ENCODE measurements around the gene VWA8. TPM values are rescaled to one million over a fixed set of nuclear protein-coding genes. Genes with fewer than 3 reads are reported as not detected.
"Not testable (repeated sequence)": the region's sequence is repeated elsewhere in the genome, so short reads cannot be mapped to it uniquely, and the experiment has no call there.

The VWA8 gene
- polyA plus RNA-seq, 1 of the 3 experiments (the other 2 are of a cell fraction): 5.5 TPM

DNA sequence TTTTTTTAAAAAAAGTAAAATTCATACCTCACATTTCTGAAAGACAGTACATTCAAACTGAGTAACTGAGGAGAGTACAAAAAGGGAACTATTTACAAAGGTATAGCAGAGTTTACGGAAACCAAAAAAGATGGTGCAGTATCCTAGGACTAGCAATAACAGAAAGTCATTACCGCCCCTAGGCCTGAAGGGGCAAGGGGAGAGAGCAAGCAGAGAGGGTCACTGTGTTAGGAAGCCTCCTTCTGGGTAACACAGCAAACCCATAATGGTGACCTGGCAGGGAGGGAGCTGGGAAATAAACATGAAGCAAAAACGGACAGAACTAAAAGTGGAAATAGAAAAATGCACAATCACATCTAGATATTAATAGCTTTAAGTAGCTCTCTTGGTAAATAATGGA, 8.2 kb downstream of the VWA8 start:
- ChIA-PET CTCF (interaction anchor here (1.4 kb wide), 1 partner anchor 10 kb away, joined by 4 read pairs; no protein-coding TSS in a partner anchor), POLR2A (no interaction called here)
- H3K9ac ChIP-seq: no peak overlapping the region
- no peaks in the 10 kb centered on the region for H4K20me1 ChIP-seq (ENCODE audit: insufficient read depth)
- no peaks in the 10 kb centered on the region for H3K9me3 ChIP-seq
- TF ChIP-seq, protein P1, sequence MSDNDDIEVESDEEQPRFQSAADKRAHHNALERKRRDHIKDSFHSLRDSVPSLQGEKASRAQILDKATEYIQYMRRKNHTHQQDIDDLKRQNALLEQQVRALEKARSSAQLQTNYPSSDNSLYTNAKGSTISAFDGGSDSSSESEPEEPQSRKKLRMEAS (IDR thresholded peaks at IDR 0.05; ENCODE audit: low read depth): no peak
- H3K9me2 ChIP-seq: no peaks in the 10 kb centered on the region
- no peak overlapping the region for H3K27ac ChIP-seq (ENCODE audit: low read depth in 2 of 2, low read length in 1 of 2)
- no peak for DNase-seq
- no peak overlapping the region for H3K4me2 ChIP-seq
- H3F3A ChIP-seq (replicated peaks; ENCODE audit: insufficient read depth): no peaks in the 10 kb centered on the region
- no peaks in the 10 kb centered on the region for H3K27me3 ChIP-seq (ENCODE audit: insufficient read depth)
- H3K36me3 ChIP-seq (replicated peaks in 1 of 2; ENCODE audit: control insufficient read depth in 1 of 2, insufficient read depth in 2 of 2, low read length in 1 of 2): peaks cover 5 to 10% of the 10 kb centered on the region in 2 experiments
- WGBS (ENCODE audit: low lambda C conversion rate): 91% methylated on average over 3 of the region's 3 CpGs
- peaks cover 30% of the 10 kb centered on the region for H3K79me2 ChIP-seq (ENCODE audit: insufficient read depth)
- H3K4me1 ChIP-seq (ENCODE audit: control insufficient read depth in 1 of 2, insufficient read depth in 2 of 2, low read depth in 1 of 2, low read length in 1 of 2): no peaks in the 10 kb centered on the region
- no peak overlapping the region for H3K4me3 ChIP-seq (ENCODE audit: low read depth in 2 of 2, low read length in 1 of 2)
- no peak overlapping the region for H2AFZ ChIP-seq (ENCODE audit: low read depth)

DNA sequence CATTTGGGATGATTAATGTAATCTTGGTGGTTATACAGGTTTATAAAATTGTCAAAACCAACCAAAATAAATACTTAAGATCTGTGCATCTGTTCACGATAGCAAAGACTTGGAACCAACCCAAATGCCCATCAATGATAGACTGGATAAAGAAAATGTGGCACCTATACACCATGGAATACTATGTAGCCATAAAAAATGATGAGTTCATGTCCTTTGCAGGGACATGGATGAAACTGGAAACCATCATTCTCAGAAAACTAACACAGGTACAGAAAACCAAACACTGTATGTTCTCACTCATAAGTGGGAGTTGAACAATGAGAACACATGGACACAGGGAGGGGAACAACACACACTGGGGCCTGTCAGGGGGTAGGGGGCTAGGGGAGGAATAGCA, 11.8 kb downstream of the VWA8 start:
- POLR2A ChIA-PET; H3K9me2 ChIP-seq; H3K4me3 ChIP-seq (ENCODE audit: low read depth in 2 of 2, low read length in 1 of 2); H4K20me1 ChIP-seq (ENCODE audit: insufficient read depth); H3K79me2 ChIP-seq (ENCODE audit: insufficient read depth); H3K4me2 ChIP-seq; H2AFZ ChIP-seq (ENCODE audit: low read depth); H3K27me3 ChIP-seq (ENCODE audit: insufficient read depth); H3K27ac ChIP-seq (ENCODE audit: low read depth in 2 of 2, low read length in 1 of 2); H3K9ac ChIP-seq; H3F3A ChIP-seq (replicated peaks; ENCODE audit: insufficient read depth); H3K9me3 ChIP-seq; DNase-seq; H3K4me1 ChIP-seq (ENCODE audit: control insufficient read depth in 1 of 2, insufficient read depth in 2 of 2, low read depth in 1 of 2, low read length in 1 of 2): not testable (repeated sequence)
- CTCF ChIA-PET: interaction anchor here (1.2 kb wide), 1 partner anchor 10 kb away, joined by 3 read pairs; no protein-coding TSS in a partner anchor
- 92% methylated on average over 1 of the region's 1 CpG for WGBS (ENCODE audit: low lambda C conversion rate)
- H3K36me3 ChIP-seq (replicated peaks in 1 of 2; ENCODE audit: control insufficient read depth in 1 of 2, insufficient read depth in 2 of 2, low read length in 1 of 2): peaks cover 14 to 32% of the 10 kb centered on the region in 2 experiments

DNA sequence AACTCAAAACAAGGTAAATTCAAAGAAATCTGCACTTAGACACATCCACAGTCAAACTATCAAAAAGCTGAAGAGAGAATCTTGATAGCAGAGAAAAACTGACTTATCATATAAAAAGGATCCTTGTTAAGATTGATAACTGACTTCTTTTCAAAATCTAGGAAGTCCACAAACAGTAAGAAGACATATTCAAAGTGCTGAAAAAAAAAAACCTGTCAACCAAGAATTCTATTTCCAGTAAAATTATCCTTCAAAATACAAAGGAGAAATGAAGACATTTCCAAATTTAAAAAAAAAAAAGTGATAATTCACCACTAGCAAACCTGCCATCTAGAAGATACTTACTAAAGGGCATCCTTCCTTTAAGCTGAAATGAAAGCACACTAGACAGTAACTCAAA, 15.0 kb downstream of the VWA8 start:
- no peak for DNase-seq
- Histone ChIP-seq H3K27ac (ENCODE audit: low read depth in 2 of 2, low read length in 1 of 2) (no peak overlapping the region), H4K20me1 (ENCODE audit: insufficient read depth) (no peaks in the 10 kb centered on the region), H3K9me3 (peaks cover 7% of the 10 kb centered on the region; the same call in 1 of the 2 replicates), H3K36me3 (replicated peaks in 1 of 2; ENCODE audit: control insufficient read depth in 1 of 2, insufficient read depth in 2 of 2, low read length in 1 of 2) (peaks cover 14 to 32% of the 10 kb centered on the region in 2 experiments), H3K4me3 (ENCODE audit: low read depth in 2 of 2, low read length in 1 of 2) (no peak overlapping the region), H3F3A (replicated peaks; ENCODE audit: insufficient read depth) (no peaks in the 10 kb centered on the region), H3K9ac (no peak overlapping the region), H3K4me2 (no peak overlapping the region), H3K27me3 (ENCODE audit: insufficient read depth) (no peaks in the 10 kb centered on the region), H3K4me1 (ENCODE audit: control insufficient read depth in 1 of 2, insufficient read depth in 2 of 2, low read depth in 1 of 2, low read length in 1 of 2) (no peaks in the 10 kb centered on the region; a peak in 1 of 4 replicates), H2AFZ (ENCODE audit: low read depth) (no peak overlapping the region), H3K79me2 (ENCODE audit: insufficient read depth) (no peaks in the 10 kb centered on the region; the same call in 1 of the 2 replicates), H3K9me2 (no peaks in the 10 kb centered on the region)
- ChIA-PET POLR2A (no interaction called here), CTCF (interaction anchor here (0.5 kb wide), 1 partner anchor 195 kb away, joined by 3 read pairs; no protein-coding TSS in a partner anchor)
- no peak for TF ChIP-seq TCF12 (IDR thresholded peaks at IDR 0.05)
- TF ChIP-seq RAD21 (IDR thresholded peaks at IDR 0.05; ENCODE audit: low read length): no peak
- no peak for TF ChIP-seq NFIC (IDR thresholded peaks at IDR 0.05; ENCODE audit: borderline replicate concordance)
- TF ChIP-seq JUND (IDR thresholded peaks at IDR 0.05): no peak
- TF ChIP-seq, protein P2, sequence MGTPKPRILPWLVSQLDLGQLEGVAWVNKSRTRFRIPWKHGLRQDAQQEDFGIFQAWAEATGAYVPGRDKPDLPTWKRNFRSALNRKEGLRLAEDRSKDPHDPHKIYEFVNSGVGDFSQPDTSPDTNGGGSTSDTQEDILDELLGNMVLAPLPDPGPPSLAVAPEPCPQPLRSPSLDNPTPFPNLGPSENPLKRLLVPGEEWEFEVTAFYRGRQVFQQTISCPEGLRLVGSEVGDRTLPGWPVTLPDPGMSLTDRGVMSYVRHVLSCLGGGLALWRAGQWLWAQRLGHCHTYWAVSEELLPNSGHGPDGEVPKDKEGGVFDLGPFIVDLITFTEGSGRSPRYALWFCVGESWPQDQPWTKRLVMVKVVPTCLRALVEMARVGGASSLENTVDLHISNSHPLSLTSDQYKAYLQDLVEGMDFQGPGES (IDR thresholded peaks at IDR 0.05; ENCODE audit: low read depth, low read length): no peak
- no peak for TF ChIP-seq MXI1 (IDR thresholded peaks at IDR 0.05; ENCODE audit: low read depth, low read length)
- no peak for TF ChIP-seq ELF1 (IDR thresholded peaks at IDR 0.05)
